GM10248 (cell line): ENCODE measurements around the gene ME3.
"Not testable (repeated sequence)": the region's sequence is repeated elsewhere in the genome, so short reads cannot be mapped to it uniquely, and the experiment has no call there.

Source experiments
- CTCF ChIA-PET: fragments of 300-600 bp; sonication (Branson Sonifier 250); formaldehyde crosslinking; extraction: SDS; loops from one replicate; lab custom pipeline; 2021; ENCODE audit warnings: antibody characterized with exemption; lab: Yijun Ruan, JAX
- POLR2A ChIA-PET: fragments of 350-650 bp; sonication (Branson Sonifier 250); formaldehyde crosslinking; extraction: SDS; loops from one replicate; lab custom pipeline; 2020; ENCODE audit warnings: antibody characterized with exemption; lab: Yijun Ruan, JAX
- DNase-seq: peaks from one replicate; pipeline ENCODE4 v3.0.0; 2012; ENCODE audit errors: extremely low spot score
- TF ChIP-seq, protein P1 (sequence below): IDR thresholded peaks from 2 replicates; pipeline ENCODE4 v1.5.1; 2012; ENCODE audit warnings: mild to moderate bottlenecking, low read depth; ENCODE audit errors: extremely low read depth, missing control alignments, control extremely low read depth

Gene ME3

DNA sequence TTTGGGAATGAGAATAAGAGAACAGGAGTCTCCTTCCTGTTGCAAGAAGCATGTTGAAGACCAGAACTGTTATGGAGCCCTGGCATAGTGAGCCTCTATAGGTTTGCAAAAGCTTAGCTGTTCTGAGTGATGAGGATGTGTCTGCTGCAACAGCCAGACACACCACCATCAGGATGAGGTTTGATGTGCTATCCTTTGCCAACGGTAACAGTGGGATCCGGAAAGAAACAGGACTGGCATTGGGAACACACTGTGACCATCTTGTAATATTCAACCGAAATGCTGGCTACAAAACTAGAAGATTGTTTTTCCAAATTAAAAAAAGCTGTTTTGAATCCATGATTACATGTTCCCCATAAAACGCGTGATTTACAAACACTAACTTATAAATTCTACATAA, 117.0 kb downstream of the ME3 start:
- DNase-seq: no peak
- POLR2A ChIA-PET: no interaction called here
- TF ChIP-seq, protein P1, sequence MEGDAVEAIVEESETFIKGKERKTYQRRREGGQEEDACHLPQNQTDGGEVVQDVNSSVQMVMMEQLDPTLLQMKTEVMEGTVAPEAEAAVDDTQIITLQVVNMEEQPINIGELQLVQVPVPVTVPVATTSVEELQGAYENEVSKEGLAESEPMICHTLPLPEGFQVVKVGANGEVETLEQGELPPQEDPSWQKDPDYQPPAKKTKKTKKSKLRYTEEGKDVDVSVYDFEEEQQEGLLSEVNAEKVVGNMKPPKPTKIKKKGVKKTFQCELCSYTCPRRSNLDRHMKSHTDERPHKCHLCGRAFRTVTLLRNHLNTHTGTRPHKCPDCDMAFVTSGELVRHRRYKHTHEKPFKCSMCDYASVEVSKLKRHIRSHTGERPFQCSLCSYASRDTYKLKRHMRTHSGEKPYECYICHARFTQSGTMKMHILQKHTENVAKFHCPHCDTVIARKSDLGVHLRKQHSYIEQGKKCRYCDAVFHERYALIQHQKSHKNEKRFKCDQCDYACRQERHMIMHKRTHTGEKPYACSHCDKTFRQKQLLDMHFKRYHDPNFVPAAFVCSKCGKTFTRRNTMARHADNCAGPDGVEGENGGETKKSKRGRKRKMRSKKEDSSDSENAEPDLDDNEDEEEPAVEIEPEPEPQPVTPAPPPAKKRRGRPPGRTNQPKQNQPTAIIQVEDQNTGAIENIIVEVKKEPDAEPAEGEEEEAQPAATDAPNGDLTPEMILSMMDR: no peak
- CTCF ChIA-PET: interaction anchor here (0.9 to 2.1 kb wide), 2 partner anchors 13 to 16 kb away, joined by 3 to 6 read pairs; no protein-coding TSS in a partner anchor

DNA sequence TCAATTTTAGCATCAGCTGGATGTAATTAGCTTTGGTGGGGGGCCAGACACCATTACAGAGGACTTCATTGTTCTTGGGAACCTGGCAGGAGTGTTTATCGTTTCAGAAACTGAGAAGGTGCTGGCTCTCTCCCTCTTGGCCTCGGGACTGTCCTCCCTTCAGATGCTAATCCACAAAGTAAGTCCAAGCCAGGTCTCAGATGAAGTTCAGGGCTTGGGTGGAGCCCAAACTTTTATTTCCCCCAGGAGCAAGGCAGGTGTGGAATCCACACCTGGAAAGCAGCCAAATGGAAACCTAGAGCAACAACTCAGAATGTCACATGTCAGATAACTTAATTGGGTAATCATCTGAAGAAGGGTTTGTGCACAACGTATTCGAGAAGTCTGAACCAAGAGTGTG, 119.2 kb downstream of the ME3 start:
- TF ChIP-seq, protein P1: no peak
- CTCF ChIA-PET: no interaction called here
- DNase-seq: no peak
- POLR2A ChIA-PET: no interaction called here

DNA sequence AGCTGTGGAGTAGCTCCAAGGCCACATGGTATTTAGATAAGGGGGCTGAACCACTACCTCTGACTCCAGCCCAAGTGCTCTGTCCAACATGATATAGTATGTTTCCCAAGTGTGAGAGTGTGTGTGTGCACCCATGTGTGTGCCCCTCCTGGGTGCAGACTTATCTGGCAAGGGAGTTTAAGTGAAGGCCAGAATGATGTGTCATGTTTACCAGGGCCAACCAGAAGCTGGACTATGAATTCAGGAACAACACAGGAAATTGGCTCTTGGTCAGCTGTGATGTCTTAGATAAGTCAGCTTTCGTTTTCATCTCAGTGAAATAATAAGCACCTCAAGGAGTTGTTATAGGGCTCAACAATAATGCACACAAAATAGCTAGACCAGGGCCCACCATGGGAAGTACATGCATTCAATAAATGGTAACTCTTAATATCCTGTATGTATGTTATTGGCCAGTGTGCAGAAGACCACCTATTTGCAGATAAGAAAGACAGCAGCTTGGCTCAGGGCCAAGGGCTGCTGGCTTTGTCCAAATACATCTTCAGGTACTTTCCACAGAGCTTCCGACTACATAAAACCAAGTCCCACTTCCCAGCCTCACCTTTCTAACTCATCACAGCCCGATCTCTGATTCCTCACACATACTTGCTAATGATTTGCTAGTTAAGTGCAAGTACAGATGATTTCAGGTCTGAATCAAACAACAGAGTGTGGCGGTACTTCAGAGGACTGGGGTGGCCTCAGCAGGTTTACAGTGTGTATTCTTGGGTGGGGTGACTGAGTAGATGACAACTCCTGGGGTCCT, 120.9 kb downstream of the ME3 start:
- ChIA-PET POLR2A (no interaction called here), CTCF (interaction anchor here (1.1 to 1.7 kb wide), 3 partner anchors 13 to 57 kb away, joined by 3 read pairs; no protein-coding TSS in a partner anchor)
- DNase-seq: no peak
- TF ChIP-seq, protein P1: no peak

- ChIA-PET CTCF (interaction anchor here (0.8 to 1.7 kb wide), 4 partner anchors 9 to 57 kb away, joined by 3 read pairs; no protein-coding TSS in a partner anchor), POLR2A (no interaction called here)
- TF ChIP-seq, protein P1: no peak
- no peak for DNase-seq
These were observed 121.7 kb downstream of the ME3 start for GRCh38 chr11:86550757-86551156.

- DNase-seq: no peak
- TF ChIP-seq, protein P1: no peak
- CTCF ChIA-PET: interaction anchor here (1.3 kb wide), 1 partner anchor 13 kb away, joined by 3 read pairs; no protein-coding TSS in a partner anchor
- POLR2A ChIA-PET: no interaction called here
These were observed 124.0 kb downstream of the ME3 start for GRCh38 chr11:86548271-86548917.

DNA sequence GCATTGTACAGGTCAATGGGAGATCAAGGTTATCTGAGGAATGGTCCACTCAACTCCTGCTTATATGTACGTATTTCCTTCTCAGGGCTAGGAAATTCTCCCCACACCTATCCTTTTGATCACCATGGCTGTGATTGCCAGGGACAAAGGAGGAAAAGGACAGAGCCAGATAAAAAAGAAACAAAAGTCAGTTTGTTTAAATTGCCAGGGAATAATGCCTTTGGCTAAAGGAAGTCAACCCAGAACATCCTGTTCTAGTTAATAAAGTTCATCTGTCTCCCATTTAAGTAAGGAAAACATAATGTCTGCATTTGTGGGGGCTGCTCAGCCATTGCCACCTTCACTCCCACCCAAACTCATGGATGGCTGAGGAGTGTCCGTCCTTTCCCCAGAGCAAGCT, 124.7 kb downstream of the ME3 start:
- ChIA-PET POLR2A (no interaction called here), CTCF (no interaction called here)
- no peak for DNase-seq
- TF ChIP-seq, protein P1: no peak

- CTCF ChIA-PET, DNase-seq, POLR2A ChIA-PET: not testable (repeated sequence)
These were observed 131.1 kb downstream of the ME3 start for GRCh38 chr11:86541299-86541698.
